ENCODE data around the gene GLT8D2.

GLT8D2 gene

GRCh38 chr12:103955811-103956508 is 94.0 kb downstream of the GLT8D2 start:
- in situ Hi-C loops (cut with MboI; ENCODE audit: low sequenced_read_pairs, unreplicated experiment) = no loop called here
- DNase-seq (ENCODE audit: low spot score) = no peak
- no peak for TF ChIP-seq CTCF (IDR thresholded peaks at IDR 0.05; ENCODE audit: borderline replicate concordance, control extremely low read depth, extremely low read depth, insufficient read depth, missing control alignments)

- no peak for DNase-seq (ENCODE audit: low spot score)
- TF ChIP-seq CTCF (IDR thresholded peaks at IDR 0.05; ENCODE audit: borderline replicate concordance, control extremely low read depth, extremely low read depth, insufficient read depth, missing control alignments) = no peak
- in situ Hi-C loops (cut with MboI; ENCODE audit: low sequenced_read_pairs, unreplicated experiment) = no loop called here
Observed at GRCh38 chr12:103952497-103952896, 97.5 kb downstream of the GLT8D2 start.

- in situ Hi-C loops (cut with MboI; ENCODE audit: low sequenced_read_pairs, unreplicated experiment) = no loop called here
- TF ChIP-seq CTCF (IDR thresholded peaks at IDR 0.05; ENCODE audit: borderline replicate concordance, control extremely low read depth, extremely low read depth, insufficient read depth, missing control alignments) = no peak
- no peak for DNase-seq (ENCODE audit: low spot score)
Observed at GRCh38 chr12:103948746-103949406, 101.1 kb downstream of the GLT8D2 start.

GRCh38 chr12:103947871-103948555 is 102.0 kb downstream of the GLT8D2 start:
- in situ Hi-C loops (cut with MboI; ENCODE audit: low sequenced_read_pairs, unreplicated experiment) = no loop called here
- no peak for TF ChIP-seq CTCF (IDR thresholded peaks at IDR 0.05; ENCODE audit: borderline replicate concordance, control extremely low read depth, extremely low read depth, insufficient read depth, missing control alignments)
- no peak for DNase-seq (ENCODE audit: low spot score)

- no peak for TF ChIP-seq CTCF (IDR thresholded peaks at IDR 0.05; ENCODE audit: borderline replicate concordance, control extremely low read depth, extremely low read depth, insufficient read depth, missing control alignments)
- in situ Hi-C loops (cut with MboI; ENCODE audit: low sequenced_read_pairs, unreplicated experiment) = no loop called here
- no peak for DNase-seq (ENCODE audit: low spot score)
Observed at GRCh38 chr12:103944964-103945363, 105.0 kb downstream of the GLT8D2 start.

Measured in GM13976 (cell line).